Ovary (tissue), 9 donors: ENCODE results near the gene HECTD3. TPM values are rescaled to one million over a fixed set of nuclear protein-coding genes. Genes with fewer than 3 reads are reported as not detected.

ENCODE experiments used
- DNase-seq, 5 donors: peaks; one replicate each; pipeline ENCODE4 v3.0.0-alpha.2; 2019 to 2020
- H3K27ac ChIP-seq, 2 donors: fragments of 200-600 bp; one replicate each; pipeline versions ENCODE4 v1.5.1 to v1.8.0; 2019 to 2022
- H3K27me3 ChIP-seq: fragments of 200-600 bp; one replicate; pipeline ENCODE4 v1.8.0; 2022
- H3K36me3 ChIP-seq: fragments of 200-600 bp; sonication (generic); one replicate; pipeline ENCODE4 v1.5.1; 2019
- H3K4me1 ChIP-seq: one replicate; pipeline ENCODE4 v1.8.1; 2013; ENCODE audit warnings: mild to moderate bottlenecking, moderate library complexity; ENCODE audit not compliant: insufficient read depth
- H3K4me3 ChIP-seq: fragments of 200-600 bp; sonication (generic); one replicate; pipeline ENCODE4 v1.5.1; 2017
- H3K9me3 ChIP-seq, 2 donors: fragments of 200-600 bp in 1 of 2; sonication (generic) in 1 of 2; one replicate each; pipeline versions ENCODE4 v1.5.1 to v1.8.1; 2013 to 2019; ENCODE audit warnings: mild to moderate bottlenecking in 1 of 2, moderate library complexity in 1 of 2
- EP300 ChIP-seq: sonication (generic); formaldehyde crosslinking; IDR thresholded peaks from one replicate; pipeline ENCODE4 v1.6.1; 2017; ENCODE audit warnings: antibody characterized with exemption
- POLR2A ChIP-seq: fragments of 450-650 bp; IDR thresholded peaks from one replicate; pipeline ENCODE4 v1.6.1; 2017; ENCODE audit warnings: antibody characterized with exemption, mild to moderate bottlenecking, moderate library complexity
- WGBS, 3 donors: extraction: QIAGEN DNeasy Blood & Tissue Kit in 1 of 3; methylation state at CpG; one replicate each; pipeline versions ENCODE4 v1.1.5 to v1.1.7; 2013 to 2017; 5-methylcytosine and 5-hydroxymethylcytosine counted together
- intact Hi-C, 4 donors: fragments of 100-400 bp; cut with DNase I; formaldehyde crosslinking; loops; one replicate each; pipeline versions ENCODE4 v1.11.0 to v1.15.1; 2022 to 2023
- polyA plus RNA-seq, 2 donors: library from polyadenylated mRNA; stranded (reverse); fragments of 200-250 nt in 1 of 2; fragments of 350-450 nt in 1 of 2; fragmentation: Illumina TruSeq in 1 of 2; extraction: RNeasy Lipid Tissue Mini Kit (QIAGEN cat#74804) in 1 of 2; gene quantifications; one replicate each; pipeline ENCODE4 v1.2.3, GENCODE V29; 2013 to 2014
- total RNA-seq, 7 donors: library from RNA; depleted of rRNA in 2 of 7; stranded (reverse); fragments of >200 nt in 2 of 7; fragmentation: NEBNext Ultra II Directional in 3 of 7; extraction: Animal tissue kit (Norgen Biotek cat#: 25700) in 3 of 7; gene quantifications; one replicate each; pipeline versions ENCODE4 v1.1.0 to v1.2.4, GENCODE V29; 2016 to 2023
- TF ChIP-seq, protein P1 (sequence below), 3 donors: fragments of 450-650 bp in 2 of 3; fragments of 200-600 bp in 1 of 3; IDR thresholded peaks; one replicate each; pipeline versions ENCODE4 v1.5.1 to v1.8.0; 2016 to 2022; ENCODE audit warnings: antibody characterized with exemption in 3 of 3, mild to moderate bottlenecking in 1 of 3
- donor health status: DM: no; HTN: no; CAD: no; lungs with moderate emphysema.
- donor health status: DM: no; HTN: no; CAD: no.
- donor health status: Bipolar disorder and iron deficiency.
- donor health status: DM: yes; HTN: yes; CAD: no.
- donor health status: DM: no; HTN: no; CAD: no.
- donor health status: DM: yes; HTN: yes; CAD: no.

HECTD3 gene
- total and polyA plus RNA-seq, 9 donors, result 20.9 to 46.0 (median 36.1) TPM

DNA sequence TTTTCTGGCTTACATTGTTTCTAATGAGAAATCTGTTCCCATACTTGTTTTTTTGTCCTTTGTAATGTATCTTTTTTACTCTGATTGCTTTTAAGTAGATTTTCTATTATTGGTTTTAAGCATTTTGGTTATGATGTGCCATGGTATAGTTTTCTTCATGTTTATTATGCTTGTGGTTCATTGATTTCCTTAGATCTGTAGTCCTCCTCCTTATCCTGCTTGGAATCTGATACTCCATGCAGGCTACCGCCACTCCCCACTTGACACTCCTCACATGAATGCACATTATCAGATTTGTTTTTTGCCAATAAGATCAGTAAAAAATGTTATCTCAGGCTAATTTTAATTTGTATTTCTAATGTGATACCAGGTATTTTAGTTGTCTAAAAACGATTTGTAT is 21.7 kb upstream of the HECTD3 start:
- no peaks in the 10 kb centered on the region for H3K4me1 ChIP-seq
- no peak for DNase-seq
- no peaks in the 10 kb centered on the region for H3K27me3 ChIP-seq
- intact Hi-C loops, result no loop called here
- TF ChIP-seq POLR2A, result no peak
- no peak for TF ChIP-seq EP300
- TF ChIP-seq, protein P1, sequence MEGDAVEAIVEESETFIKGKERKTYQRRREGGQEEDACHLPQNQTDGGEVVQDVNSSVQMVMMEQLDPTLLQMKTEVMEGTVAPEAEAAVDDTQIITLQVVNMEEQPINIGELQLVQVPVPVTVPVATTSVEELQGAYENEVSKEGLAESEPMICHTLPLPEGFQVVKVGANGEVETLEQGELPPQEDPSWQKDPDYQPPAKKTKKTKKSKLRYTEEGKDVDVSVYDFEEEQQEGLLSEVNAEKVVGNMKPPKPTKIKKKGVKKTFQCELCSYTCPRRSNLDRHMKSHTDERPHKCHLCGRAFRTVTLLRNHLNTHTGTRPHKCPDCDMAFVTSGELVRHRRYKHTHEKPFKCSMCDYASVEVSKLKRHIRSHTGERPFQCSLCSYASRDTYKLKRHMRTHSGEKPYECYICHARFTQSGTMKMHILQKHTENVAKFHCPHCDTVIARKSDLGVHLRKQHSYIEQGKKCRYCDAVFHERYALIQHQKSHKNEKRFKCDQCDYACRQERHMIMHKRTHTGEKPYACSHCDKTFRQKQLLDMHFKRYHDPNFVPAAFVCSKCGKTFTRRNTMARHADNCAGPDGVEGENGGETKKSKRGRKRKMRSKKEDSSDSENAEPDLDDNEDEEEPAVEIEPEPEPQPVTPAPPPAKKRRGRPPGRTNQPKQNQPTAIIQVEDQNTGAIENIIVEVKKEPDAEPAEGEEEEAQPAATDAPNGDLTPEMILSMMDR (IDR thresholded peaks at IDR 0.05), result no peak
- no peak overlapping the region for H3K27ac ChIP-seq
- H3K36me3 ChIP-seq, result no peaks in the 10 kb centered on the region
- WGBS, 3 donors, result 86 to 92% (median 89%) methylated on average over 2 of the region's 2 CpGs
- no peaks in the 10 kb centered on the region for H3K9me3 ChIP-seq
- no peak overlapping the region for H3K4me3 ChIP-seq

DNA sequence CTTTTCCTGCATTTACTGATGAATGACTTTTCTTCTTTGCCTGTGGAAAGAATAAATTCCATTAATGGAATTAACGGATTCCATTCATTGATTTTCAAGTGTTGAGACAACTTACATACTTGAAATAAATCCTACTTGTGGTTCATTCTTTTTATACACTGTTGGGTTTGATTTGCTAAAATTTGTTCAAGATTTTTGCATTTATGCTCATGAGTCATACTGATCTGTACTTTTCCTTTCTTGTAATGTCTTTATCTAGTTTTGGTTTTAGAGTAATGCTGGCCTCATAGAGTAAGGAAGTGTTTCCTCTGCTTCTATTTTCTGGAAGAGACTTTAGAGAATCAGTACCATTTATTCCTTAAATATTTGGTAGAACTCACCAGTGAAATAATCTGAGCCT is 15.3 kb upstream of the HECTD3 start:
- H3K4me1 ChIP-seq, result no peaks in the 10 kb centered on the region
- no peak overlapping the region for H3K27ac ChIP-seq
- H3K9me3 ChIP-seq, result no peaks in the 10 kb centered on the region
- intact Hi-C loops, result no loop called here
- H3K27me3 ChIP-seq, result no peaks in the 10 kb centered on the region
- no peak for TF ChIP-seq EP300
- TF ChIP-seq, protein P1 (IDR thresholded peaks at IDR 0.05), result no peak
- no peak for TF ChIP-seq POLR2A
- DNase-seq, result no peak
- no peaks in the 10 kb centered on the region for H3K36me3 ChIP-seq
- WGBS, 3 donors, result 87 to 96% (median 88%) methylated on average over 1 of the region's 1 CpG
- H3K4me3 ChIP-seq, result no peak overlapping the region

- no peak overlapping the region for H3K4me3 ChIP-seq
- H3K4me1 ChIP-seq, result no peaks in the 10 kb centered on the region
- H3K9me3 ChIP-seq, result no peaks in the 10 kb centered on the region
- DNase-seq, result no peak
- intact Hi-C loops, result no loop called here
- no peaks in the 10 kb centered on the region for H3K27me3 ChIP-seq
- H3K36me3 ChIP-seq, result no peaks in the 10 kb centered on the region
- 93 to 97% (median 95%) methylated on average over 1 of the region's 1 CpG for WGBS, 3 donors
- TF ChIP-seq POLR2A (no peak), EP300 (no peak)
- TF ChIP-seq, protein P1 (IDR thresholded peaks at IDR 0.05), result no peak
- no peak overlapping the region for H3K27ac ChIP-seq
Observed at GRCh38 chr1:45023663-45024062, 12.5 kb upstream of the HECTD3 start.

DNA sequence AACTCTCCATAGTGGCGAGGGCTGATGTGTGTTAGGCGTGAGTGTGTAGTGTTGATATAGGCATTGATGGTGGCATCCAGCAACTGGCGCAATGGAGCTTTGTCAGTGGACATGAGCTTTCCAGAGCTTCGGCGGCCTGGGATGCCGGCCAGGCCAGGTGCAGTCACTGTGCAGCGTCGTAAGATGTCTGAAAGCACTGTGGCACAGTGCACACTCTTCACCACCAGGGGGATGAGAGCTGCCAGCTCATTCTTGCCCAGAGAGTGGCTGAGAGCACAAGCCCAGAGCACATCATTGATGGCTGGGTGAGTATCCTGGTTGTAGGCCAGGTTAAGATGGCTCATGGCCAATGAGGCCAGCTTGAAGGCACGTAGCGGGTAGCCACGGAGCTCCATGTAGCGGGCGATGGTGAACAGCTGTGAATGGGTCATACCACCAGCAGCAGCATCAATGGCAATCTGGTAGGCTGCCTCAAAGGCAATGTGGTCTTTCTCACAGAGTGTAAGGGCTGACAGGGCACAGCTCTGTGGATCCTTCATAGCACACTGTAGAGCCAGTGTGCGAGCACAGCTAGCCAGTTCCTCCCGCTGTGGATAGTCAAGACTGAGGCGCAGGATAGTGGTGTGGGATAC is 7.6 kb upstream of the HECTD3 start:
- Histone ChIP-seq H3K27me3 (no peaks in the 10 kb centered on the region), H3K9me3 (no peaks in the 10 kb centered on the region), H3K4me3 (no peak overlapping the region), H3K4me1 (peaks cover 2% of the 10 kb centered on the region), H3K36me3 (no peaks in the 10 kb centered on the region), H3K27ac (no peak overlapping the region)
- TF ChIP-seq, protein P1 (IDR thresholded peaks at IDR 0.05), result peak in 2 of 3 donors; percentile 25 to 37
- no peak for TF ChIP-seq EP300
- no peak for TF ChIP-seq POLR2A
- DNase-seq, result peak in 3 of 5 donors; percentile 42 to 60 (median 44)
- intact Hi-C loops, result loop anchor here (5.0 to 10.0 kb wide), 5 partner anchors 279 to 566 kb away; partner anchors contain the start of genes TESK2 (in 3 of the 4) and NASP (in 1 of the 4)
- WGBS, 3 donors, result 60 to 67% (median 62%) methylated on average over 16 of the region's 16 CpGs
